GM18511 (cell line): ENCODE measurements around the gene DPPA2.

Experiments used
- ATAC-seq: cut with Tn5 transposase; IDR thresholded peaks from one replicate; pipeline ENCODE4 v1.9.1; 2021; ENCODE audit warnings: mild to moderate bottlenecking, moderate library complexity; ENCODE audit not compliant: unreplicated experiment

Gene DPPA2

GRCh38 chr3:109328202-109328601 lies 11.9 kb upstream of the DPPA2 start:
- no peak for ATAC-seq

GRCh38 chr3:109325657-109326056 lies 9.3 kb upstream of the DPPA2 start:
- no peak for ATAC-seq

DNA sequence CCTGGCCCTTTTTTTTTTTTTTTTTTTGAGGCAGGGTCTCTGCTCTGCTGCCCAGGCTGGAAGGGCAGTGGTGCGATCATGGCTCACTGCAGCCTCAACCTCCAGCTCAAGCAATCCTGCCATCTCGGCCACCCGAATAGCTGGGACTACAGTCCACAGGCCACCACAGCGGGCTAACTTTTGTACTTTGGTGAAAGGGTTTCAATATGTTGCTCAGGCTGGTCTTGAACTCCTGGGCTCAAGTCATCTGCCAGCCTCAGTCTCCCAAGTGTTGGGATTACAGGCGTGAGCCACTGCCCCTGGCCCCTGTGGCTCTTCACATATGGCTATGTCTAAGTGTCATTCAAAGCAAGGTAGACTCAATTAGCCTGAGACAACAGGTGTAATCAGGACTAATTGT lies 8.8 kb upstream of the DPPA2 start:
- ATAC-seq, result no peak

DNA sequence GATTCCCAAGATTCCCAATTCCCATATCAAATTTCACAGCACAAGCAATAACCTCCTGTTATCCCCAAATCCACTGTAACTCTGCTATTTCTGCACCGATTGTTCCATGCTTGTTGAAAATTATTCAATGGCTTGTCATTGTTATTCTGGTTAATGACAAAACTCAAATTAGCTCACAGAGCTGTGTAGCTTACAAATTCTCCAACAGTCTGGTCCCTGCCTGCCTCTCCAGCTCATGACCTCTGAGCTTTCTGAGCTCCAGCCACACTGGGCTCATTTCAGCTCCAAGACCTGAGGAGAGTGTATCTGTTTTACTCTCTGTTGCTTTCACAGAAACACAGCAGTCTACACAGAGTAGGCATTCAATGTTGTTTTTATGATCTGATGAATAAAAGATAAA lies 3.3 kb downstream of the DPPA2 start:
- no peak for ATAC-seq

GRCh38 chr3:109297496-109297895 lies 18.8 kb downstream of the DPPA2 start:
- no peak for ATAC-seq

- ATAC-seq, result no peak
Measured at GRCh38 chr3:109284071-109284470, 32.2 kb downstream of the DPPA2 start.

GRCh38 chr3:109278546-109278945 lies 37.8 kb downstream of the DPPA2 start:
- ATAC-seq, result no peak

- no peak for ATAC-seq
Measured at GRCh38 chr3:109278141-109278540, 38.2 kb downstream of the DPPA2 start.

GRCh38 chr3:109275702-109276293 lies 40.5 kb downstream of the DPPA2 start:
- ATAC-seq, result no peak

GRCh38 chr3:109270779-109271178 lies 45.5 kb downstream of the DPPA2 start:
- ATAC-seq, result no peak

- ATAC-seq, result no peak
Measured at GRCh38 chr3:109269577-109270275, 46.6 kb downstream of the DPPA2 start.

GRCh38 chr3:109268181-109268580 lies 48.1 kb downstream of the DPPA2 start:
- ATAC-seq, result no peak

GRCh38 chr3:109265295-109265694 lies 51.0 kb downstream of the DPPA2 start:
- ATAC-seq, result no peak

- no peak for ATAC-seq
Measured at GRCh38 chr3:109257269-109257668, 59.0 kb downstream of the DPPA2 start.

DNA sequence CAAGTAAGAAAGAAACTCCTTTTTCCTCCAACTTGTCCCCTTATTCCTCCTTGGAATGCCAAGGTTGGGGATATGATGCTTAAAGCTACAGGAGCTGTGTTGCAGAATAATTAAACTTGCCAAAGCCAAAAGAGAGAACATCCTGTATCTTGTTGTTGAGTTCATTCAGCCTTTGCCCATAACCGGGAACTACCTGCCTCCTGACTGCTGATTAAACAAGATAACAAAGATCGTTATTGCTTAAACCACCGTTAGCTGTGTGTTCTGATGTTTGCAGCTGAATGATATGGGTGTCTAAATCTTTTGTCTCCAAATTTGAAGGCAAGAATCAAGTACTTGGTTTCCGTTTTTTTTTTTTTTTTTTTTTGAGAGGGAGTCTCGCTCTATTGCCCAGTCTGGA lies 61.5 kb downstream of the DPPA2 start:
- no peak for ATAC-seq

DNA sequence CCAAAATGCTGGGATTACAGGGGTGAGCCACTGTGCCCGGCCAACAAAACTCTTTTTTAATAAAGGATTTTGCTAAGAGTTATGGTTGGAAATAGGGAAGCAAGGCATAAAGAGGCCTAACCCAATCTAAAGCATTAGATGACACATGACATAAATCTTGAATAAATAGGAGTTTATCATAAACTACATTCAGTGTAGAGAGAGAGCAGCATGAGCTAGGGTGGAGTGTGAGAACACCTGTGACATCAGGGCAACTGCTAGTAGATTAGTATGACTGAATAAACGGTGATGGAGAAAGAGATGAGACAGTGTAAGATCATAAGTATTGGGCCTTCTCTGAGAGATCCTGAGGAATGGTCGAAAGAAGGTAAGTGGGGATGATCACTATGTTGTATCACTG lies 63.7 kb downstream of the DPPA2 start:
- no peak for ATAC-seq
